WTC11 (cell line): ENCODE measurements around the gene CYP46A1. TPM values are rescaled to one million over a fixed set of nuclear protein-coding genes. Genes with fewer than 3 reads are reported as not detected.

Experiments
- ATAC-seq: fragments of 200-7000 bp; cut with Tn5 transposase; 2 replicates; pipeline ENCODE4 v1.10.0; 2021; ENCODE audit warnings: mild to moderate bottlenecking, moderate library complexity
- CTCF ChIA-PET: fragments of 300-600 bp; sonication (Branson Sonifier 250); formaldehyde crosslinking; loops from one replicate; lab custom pipeline; 2021; ENCODE audit warnings: antibody characterized with exemption; lab: Charles Lee
- POLR2A ChIA-PET: fragments of 350-600 bp; sonication (Branson Sonifier 250); formaldehyde crosslinking; loops from one replicate; lab custom pipeline; 2021; ENCODE audit warnings: antibody characterized with exemption; lab: Charles Lee
- DNase-seq: peaks from one replicate; pipeline ENCODE4 v3.0.0; 2021; ENCODE audit warnings: low spot score
- H3K27ac Mint-ChIP-seq: 2 replicates; pipeline ENCODE4 v1.8.0; 2021; ENCODE audit warnings: mixed read lengths
- H3K27me3 Mint-ChIP-seq: 2 replicates; pipeline ENCODE4 v1.8.0; 2021; ENCODE audit warnings: low read depth, mild to moderate bottlenecking, moderate library complexity, mixed read lengths
- H3K36me3 Mint-ChIP-seq: 2 replicates; pipeline ENCODE4 v1.8.0; 2021; ENCODE audit warnings: mixed read lengths
- H3K4me1 Mint-ChIP-seq: 2 replicates; pipeline ENCODE4 v1.8.0; 2022; ENCODE audit warnings: mixed read lengths
- H3K4me3 Mint-ChIP-seq: 2 replicates; pipeline ENCODE4 v1.8.0; 2021; ENCODE audit warnings: mild to moderate bottlenecking, moderate library complexity, mixed read lengths
- H3K9me3 Mint-ChIP-seq: 2 replicates; pipeline ENCODE4 v1.8.0; 2021; ENCODE audit warnings: mixed read lengths
- CBFB ChIP-seq: sonication (generic); formaldehyde crosslinking; IDR thresholded peaks from 2 replicates; pipeline ENCODE4 v1.8.1; 2022; ENCODE audit warnings: mild to moderate bottlenecking, low read depth, missing genetic modification reagents
- ELF4 ChIP-seq: sonication (generic); formaldehyde crosslinking; IDR thresholded peaks from 2 replicates; pipeline ENCODE4 v1.8.1; 2022; ENCODE audit warnings: low read depth, mild to moderate bottlenecking, moderate library complexity, missing genetic modification reagents
- FOXK1 ChIP-seq: sonication (generic); formaldehyde crosslinking; IDR thresholded peaks from 2 replicates; pipeline ENCODE4 v1.8.0; 2022; ENCODE audit warnings: mild to moderate bottlenecking, moderate library complexity, missing genetic modification reagents
- FOXP1 ChIP-seq: sonication (generic); formaldehyde crosslinking; IDR thresholded peaks from 2 replicates; pipeline ENCODE4 v1.8.0; 2022; ENCODE audit warnings: missing genetic modification reagents, mild to moderate bottlenecking, moderate library complexity, borderline replicate concordance
- JAZF1 ChIP-seq: fragments of 250-450 bp; sonication (Bioruptor Pico); IDR thresholded peaks from 2 replicates; pipeline ENCODE4 v1.9.0; 2021; ENCODE audit warnings: moderate library complexity, mild to moderate bottlenecking, inconsistent platforms
- JUN ChIP-seq: sonication (generic); formaldehyde crosslinking; IDR thresholded peaks from 2 replicates; pipeline ENCODE4 v1.8.0; 2023; ENCODE audit warnings: mild to moderate bottlenecking, missing genetic modification reagents
- NFE2L1 ChIP-seq: sonication (generic); formaldehyde crosslinking; IDR thresholded peaks from 2 replicates; pipeline ENCODE4 v1.8.1; 2023; ENCODE audit warnings: missing genetic modification reagents
- RELA ChIP-seq: sonication (generic); formaldehyde crosslinking; IDR thresholded peaks from 2 replicates; pipeline ENCODE4 v1.8.1; 2022; ENCODE audit warnings: missing genetic modification reagents, mild to moderate bottlenecking, borderline replicate concordance
- SMAD4 ChIP-seq: sonication (generic); formaldehyde crosslinking; IDR thresholded peaks from 2 replicates; pipeline ENCODE4 v1.8.0; 2022; ENCODE audit warnings: mild to moderate bottlenecking, missing genetic modification reagents
- SOX15 ChIP-seq: fragments of 250-450 bp; sonication (Bioruptor Pico); IDR thresholded peaks from 2 replicates; pipeline ENCODE4 v1.9.0; 2021; ENCODE audit warnings: mild to moderate bottlenecking
- TEAD1 ChIP-seq: sonication (generic); formaldehyde crosslinking; IDR thresholded peaks from 2 replicates; pipeline ENCODE4 v1.8.0; 2022; ENCODE audit warnings: mild to moderate bottlenecking, missing genetic modification reagents
- ZNF219 ChIP-seq: sonication (generic); formaldehyde crosslinking; IDR thresholded peaks from 2 replicates; pipeline ENCODE4 v1.8.0; 2023; ENCODE audit warnings: missing genetic modification reagents, mild to moderate bottlenecking, borderline replicate concordance
- ZNF263 ChIP-seq: sonication (generic); formaldehyde crosslinking; IDR thresholded peaks from 2 replicates; pipeline ENCODE4 v1.8.1; 2022; ENCODE audit warnings: low read depth, mild to moderate bottlenecking, moderate library complexity, missing genetic modification reagents
- ZNF423 ChIP-seq: fragments of 250-450 bp; sonication (Bioruptor Pico); IDR thresholded peaks from 2 replicates; pipeline ENCODE4 v2.1.2; 2022; ENCODE audit warnings: mild to moderate bottlenecking, moderate library complexity
- total RNA-seq: library from RNA; stranded (reverse); gene quantifications from 3 replicates; pipeline ENCODE4 v1.2.3, GENCODE V29; 2021
- TF ChIP-seq, protein P1 (sequence below): sonication (generic); formaldehyde crosslinking; IDR thresholded peaks from 2 replicates; pipeline ENCODE4 v1.8.0; 2023; ENCODE audit warnings: missing genetic modification reagents
- TF ChIP-seq, protein P2 (sequence below): sonication (generic); formaldehyde crosslinking; IDR thresholded peaks from 2 replicates; pipeline ENCODE4 v1.8.0; 2023; ENCODE audit warnings: mild to moderate bottlenecking, missing genetic modification reagents
- TF ChIP-seq, protein P3 (sequence below): fragments of 250-450 bp; sonication (Bioruptor Pico); IDR thresholded peaks from 2 replicates; pipeline ENCODE4 v1.9.0; 2021; ENCODE audit warnings: moderate library complexity, mild to moderate bottlenecking, inconsistent platforms, borderline replicate concordance
- TF ChIP-seq, protein P4 (sequence below): sonication (generic); formaldehyde crosslinking; conservative IDR thresholded peaks from 2 replicates; pipeline ENCODE4 v1.8.1; 2023; ENCODE audit warnings: mild to moderate bottlenecking, low read depth, missing genetic modification reagents, moderate library complexity
- TF ChIP-seq, protein P5 (sequence below): fragments of 250-450 bp; sonication (Bioruptor Pico); IDR thresholded peaks from 2 replicates; pipeline ENCODE4 v1.9.0; 2021; ENCODE audit warnings: mild to moderate bottlenecking

CYP46A1 gene
- total RNA-seq, 1 experiment from 2014 or later = 0.77 TPM

DNA sequence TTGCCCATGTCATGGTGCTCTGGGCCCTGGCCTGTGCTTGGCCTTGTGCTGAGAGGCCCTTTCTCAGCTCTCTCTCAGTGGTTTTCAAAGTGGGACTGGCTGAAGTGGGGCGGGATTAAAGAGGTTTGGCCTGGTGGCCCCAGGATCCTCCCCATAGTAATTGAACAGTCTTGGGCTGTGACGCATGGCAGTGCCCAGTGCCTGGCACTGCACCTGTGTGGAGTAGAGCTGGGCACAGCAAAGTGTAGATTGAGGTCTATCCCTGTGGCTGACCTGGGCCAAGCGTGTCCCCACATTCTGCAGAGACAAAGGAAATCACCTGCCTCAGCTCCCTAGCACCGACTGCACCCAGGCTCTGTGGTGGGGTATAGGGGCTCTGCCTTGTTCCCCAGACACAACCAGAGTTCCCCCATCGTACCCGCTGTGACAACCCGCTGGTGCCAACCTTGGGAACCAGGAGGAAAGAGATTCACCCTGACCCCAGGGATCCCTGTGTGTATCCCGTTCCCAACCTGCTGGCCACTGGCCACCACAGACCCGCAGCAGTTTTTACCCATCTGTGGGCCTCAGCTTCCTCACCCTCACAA, 9.9 kb upstream of the CYP46A1 start:
- H3K4me1 Mint-ChIP-seq = peaks cover 32% of the 10 kb centered on the region
- no peak overlapping the region for H3K27ac Mint-ChIP-seq
- no peak overlapping the region for H3K4me3 Mint-ChIP-seq
- ChIA-PET CTCF (interaction anchor here (2.8 kb wide), 1 partner anchor 10 kb away, joined by 12 read pairs; the partner anchor contains the start of gene CYP46A1), POLR2A (no interaction called here)
- H3K27me3 Mint-ChIP-seq = peaks cover 3% of the 10 kb centered on the region; the same call in 1 of the 2 replicates
- H3K36me3 Mint-ChIP-seq = peaks cover 8% of the 10 kb centered on the region
- peaks cover 15% of the 10 kb centered on the region for H3K9me3 Mint-ChIP-seq
- no peak for ATAC-seq
- no peak for DNase-seq
- no peak for TF ChIP-seq ZNF263 (CRISPR knock-in tag)
- no peak for TF ChIP-seq TEAD1
- TF ChIP-seq JUN (CRISPR knock-in tag) = no peak
- TF ChIP-seq, protein P1, sequence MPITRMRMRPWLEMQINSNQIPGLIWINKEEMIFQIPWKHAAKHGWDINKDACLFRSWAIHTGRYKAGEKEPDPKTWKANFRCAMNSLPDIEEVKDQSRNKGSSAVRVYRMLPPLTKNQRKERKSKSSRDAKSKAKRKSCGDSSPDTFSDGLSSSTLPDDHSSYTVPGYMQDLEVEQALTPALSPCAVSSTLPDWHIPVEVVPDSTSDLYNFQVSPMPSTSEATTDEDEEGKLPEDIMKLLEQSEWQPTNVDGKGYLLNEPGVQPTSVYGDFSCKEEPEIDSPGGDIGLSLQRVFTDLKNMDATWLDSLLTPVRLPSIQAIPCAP (CRISPR knock-in tag) = no peak
- TF ChIP-seq, protein P2, sequence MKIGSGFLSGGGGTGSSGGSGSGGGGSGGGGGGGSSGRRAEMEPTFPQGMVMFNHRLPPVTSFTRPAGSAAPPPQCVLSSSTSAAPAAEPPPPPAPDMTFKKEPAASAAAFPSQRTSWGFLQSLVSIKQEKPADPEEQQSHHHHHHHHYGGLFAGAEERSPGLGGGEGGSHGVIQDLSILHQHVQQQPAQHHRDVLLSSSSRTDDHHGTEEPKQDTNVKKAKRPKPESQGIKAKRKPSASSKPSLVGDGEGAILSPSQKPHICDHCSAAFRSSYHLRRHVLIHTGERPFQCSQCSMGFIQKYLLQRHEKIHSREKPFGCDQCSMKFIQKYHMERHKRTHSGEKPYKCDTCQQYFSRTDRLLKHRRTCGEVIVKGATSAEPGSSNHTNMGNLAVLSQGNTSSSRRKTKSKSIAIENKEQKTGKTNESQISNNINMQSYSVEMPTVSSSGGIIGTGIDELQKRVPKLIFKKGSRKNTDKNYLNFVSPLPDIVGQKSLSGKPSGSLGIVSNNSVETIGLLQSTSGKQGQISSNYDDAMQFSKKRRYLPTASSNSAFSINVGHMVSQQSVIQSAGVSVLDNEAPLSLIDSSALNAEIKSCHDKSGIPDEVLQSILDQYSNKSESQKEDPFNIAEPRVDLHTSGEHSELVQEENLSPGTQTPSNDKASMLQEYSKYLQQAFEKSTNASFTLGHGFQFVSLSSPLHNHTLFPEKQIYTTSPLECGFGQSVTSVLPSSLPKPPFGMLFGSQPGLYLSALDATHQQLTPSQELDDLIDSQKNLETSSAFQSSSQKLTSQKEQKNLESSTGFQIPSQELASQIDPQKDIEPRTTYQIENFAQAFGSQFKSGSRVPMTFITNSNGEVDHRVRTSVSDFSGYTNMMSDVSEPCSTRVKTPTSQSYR (CRISPR knock-in tag) = no peak
- no peak for TF ChIP-seq FOXK1 (CRISPR knock-in tag)
- TF ChIP-seq SOX15 (CRISPR knock-in tag) = no peak
- no peak for TF ChIP-seq SMAD4 (CRISPR knock-in tag)
- TF ChIP-seq, protein P3, sequence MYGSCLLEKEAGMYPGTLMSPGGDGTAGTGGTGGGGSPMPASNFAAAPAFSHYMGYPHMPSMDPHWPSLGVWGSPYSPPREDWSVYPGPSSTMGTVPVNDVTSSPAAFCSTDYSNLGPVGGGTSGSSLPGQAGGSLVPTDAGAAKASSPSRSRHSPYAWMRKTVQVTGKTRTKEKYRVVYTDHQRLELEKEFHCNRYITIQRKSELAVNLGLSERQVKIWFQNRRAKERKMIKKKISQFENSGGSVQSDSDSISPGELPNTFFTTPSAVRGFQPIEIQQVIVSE = no peak
- TF ChIP-seq RELA (CRISPR knock-in tag) = no peak
- TF ChIP-seq, protein P4, sequence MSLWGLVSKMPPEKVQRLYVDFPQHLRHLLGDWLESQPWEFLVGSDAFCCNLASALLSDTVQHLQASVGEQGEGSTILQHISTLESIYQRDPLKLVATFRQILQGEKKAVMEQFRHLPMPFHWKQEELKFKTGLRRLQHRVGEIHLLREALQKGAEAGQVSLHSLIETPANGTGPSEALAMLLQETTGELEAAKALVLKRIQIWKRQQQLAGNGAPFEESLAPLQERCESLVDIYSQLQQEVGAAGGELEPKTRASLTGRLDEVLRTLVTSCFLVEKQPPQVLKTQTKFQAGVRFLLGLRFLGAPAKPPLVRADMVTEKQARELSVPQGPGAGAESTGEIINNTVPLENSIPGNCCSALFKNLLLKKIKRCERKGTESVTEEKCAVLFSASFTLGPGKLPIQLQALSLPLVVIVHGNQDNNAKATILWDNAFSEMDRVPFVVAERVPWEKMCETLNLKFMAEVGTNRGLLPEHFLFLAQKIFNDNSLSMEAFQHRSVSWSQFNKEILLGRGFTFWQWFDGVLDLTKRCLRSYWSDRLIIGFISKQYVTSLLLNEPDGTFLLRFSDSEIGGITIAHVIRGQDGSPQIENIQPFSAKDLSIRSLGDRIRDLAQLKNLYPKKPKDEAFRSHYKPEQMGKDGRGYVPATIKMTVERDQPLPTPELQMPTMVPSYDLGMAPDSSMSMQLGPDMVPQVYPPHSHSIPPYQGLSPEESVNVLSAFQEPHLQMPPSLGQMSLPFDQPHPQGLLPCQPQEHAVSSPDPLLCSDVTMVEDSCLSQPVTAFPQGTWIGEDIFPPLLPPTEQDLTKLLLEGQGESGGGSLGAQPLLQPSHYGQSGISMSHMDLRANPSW (CRISPR knock-in tag) = no peak
- no peak for TF ChIP-seq CBFB (CRISPR knock-in tag)
- no peak for TF ChIP-seq NFE2L1 (CRISPR knock-in tag)
- TF ChIP-seq JAZF1 (CRISPR knock-in tag) = no peak
- no peak for TF ChIP-seq ZNF219
- TF ChIP-seq, protein P5, sequence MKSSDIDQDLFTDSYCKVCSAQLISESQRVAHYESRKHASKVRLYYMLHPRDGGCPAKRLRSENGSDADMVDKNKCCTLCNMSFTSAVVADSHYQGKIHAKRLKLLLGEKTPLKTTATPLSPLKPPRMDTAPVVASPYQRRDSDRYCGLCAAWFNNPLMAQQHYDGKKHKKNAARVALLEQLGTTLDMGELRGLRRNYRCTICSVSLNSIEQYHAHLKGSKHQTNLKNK = no peak
- TF ChIP-seq ZNF423 (CRISPR knock-in tag) = no peak
- TF ChIP-seq ELF4 = no peak
- TF ChIP-seq FOXP1 (CRISPR knock-in tag) = no peak
